Spleen (tissue), 11 donors: Measurements from ENCODE around the gene BDNF. TPM values are rescaled to one million over a fixed set of nuclear protein-coding genes. Genes with fewer than 3 reads are reported as not detected.
"Not testable (repeated sequence)": the region's sequence is repeated elsewhere in the genome, so short reads cannot be mapped to it uniquely, and the experiment has no call there.

Source experiments
- DNase-seq: peaks from one replicate; pipeline ENCODE4 v3.0.0-alpha.2; 2020
- H3K27ac ChIP-seq, 8 donors: fragments of 200-600 bp; sonication (generic) in 7 of 8; 1 replicate in 4 of 8; 2 replicates in 4 of 8; pipeline versions ENCODE4 v1.5.0 to v1.8.0; 2016 to 2021; ENCODE audit warnings: inconsistent platforms in 4 of 8, mild to moderate bottlenecking in 4 of 8, moderate library complexity in 1 of 8
- H3K27me3 ChIP-seq, 7 donors: fragments of 200-600 bp; sonication (generic) in 6 of 7; replicated peaks in 1 of 7; 1 replicate in 4 of 7; 2 replicates in 3 of 7; pipeline versions ENCODE4 v1.5.0 to v1.8.0; 2016 to 2021; ENCODE audit warnings: inconsistent platforms in 3 of 7, mild to moderate bottlenecking in 1 of 7
- H3K36me3 ChIP-seq, 6 donors: fragments of 200-600 bp; sonication (generic) in 5 of 6; 1 replicate in 4 of 6; 2 replicates in 2 of 6; pipeline versions ENCODE4 v1.5.0 to v1.8.0; 2016 to 2021; ENCODE audit warnings: inconsistent platforms in 2 of 6
- H3K4me1 ChIP-seq, 6 donors: fragments of 200-600 bp; sonication (generic) in 5 of 6; 1 replicate in 3 of 6; 2 replicates in 3 of 6; pipeline versions ENCODE4 v1.5.0 to v1.8.0; 2016 to 2021; ENCODE audit warnings: inconsistent platforms in 3 of 6
- H3K4me3 ChIP-seq, 8 donors: fragments of 200-600 bp; sonication (generic) in 7 of 8; 1 replicate in 4 of 8; 2 replicates in 4 of 8; pipeline versions ENCODE4 v1.5.0 to v1.8.0; 2016 to 2021; ENCODE audit warnings: inconsistent platforms in 4 of 8, mild to moderate bottlenecking in 4 of 8, moderate library complexity in 2 of 8
- H3K9me3 ChIP-seq, 8 donors: fragments of 200-600 bp; sonication (generic) in 7 of 8; 1 replicate in 4 of 8; 2 replicates in 4 of 8; pipeline versions ENCODE4 v1.5.0 to v1.8.0; 2016 to 2021; ENCODE audit warnings: inconsistent platforms in 4 of 8
- CTCF ChIP-seq, 11 experiments: fragments of 200-600 bp in 7 of 11; fragments of 450-650 bp in 4 of 11; sonication (generic) in 4 of 11; IDR thresholded peaks in 8 of 11; conservative IDR thresholded peaks in 3 of 11; 1 replicate in 7 of 11; 2 replicates in 4 of 11; pipeline versions ENCODE4 v1.4.0 to v1.8.0; 2016 to 2021; ENCODE audit warnings: antibody characterized with exemption in 11 of 11, inconsistent platforms in 4 of 11, mild to moderate bottlenecking in 1 of 11
- POLR2A ChIP-seq, 3 donors: fragments of 450-650 bp; IDR thresholded peaks; one replicate each; pipeline ENCODE4 v1.5.1; 2017; ENCODE audit warnings: antibody characterized with exemption in 3 of 3, mild to moderate bottlenecking in 1 of 3
- POLR2AphosphoS5 ChIP-seq, 3 donors: sonication (generic); formaldehyde crosslinking; IDR thresholded peaks; one replicate each; pipeline ENCODE4 v1.5.1; 2017; ENCODE audit warnings: antibody characterized with exemption in 3 of 3
- WGBS, 5 donors: extraction: QIAGEN DNeasy Blood & Tissue Kit in 3 of 5; methylation state at CpG; one replicate each; pipeline versions ENCODE4 v1.1.5 to v1.1.7; 2013 to 2018; 5-methylcytosine and 5-hydroxymethylcytosine counted together
- intact Hi-C: fragments of 100-400 bp; cut with DNase I; formaldehyde crosslinking; loops from one replicate; pipeline ENCODE4 v1.15.0; 2023; ENCODE audit warnings: low total_unique reads
- polyA plus RNA-seq, 3 donors: library from polyadenylated mRNA; stranded (reverse); fragments of 200-250 nt; gene quantifications; one replicate each; pipeline ENCODE4 v1.2.1, GENCODE V29; 2013
- total RNA-seq, 7 donors: library from RNA; depleted of rRNA in 3 of 7; stranded (reverse); fragments of >200 nt in 3 of 7; fragmentation: NEBNext Ultra II Directional in 4 of 7; extraction: Animal tissue kit (Norgen Biotek cat#: 25700) in 4 of 7; gene quantifications; one replicate each; pipeline versions ENCODE4 v1.1.0 to v1.2.1, GENCODE V29; 2016 to 2021
- donor health status: healthy with polysubstance abuse.
- donor health status: DM: no; HTN: no; CAD: no; lungs with moderate emphysema.
- donor health status: DM: no; HTN: no; CAD: no.
- donor health status: Bipolar disorder and iron deficiency.
- donor health status: healthy.
- donor health status: DM: no; HTN: no; CAD: no.
- donor health status: DM: yes; HTN: yes; CAD: no.

Gene BDNF
- total and polyA plus RNA-seq, 10 donors = 0.02 to 0.29 (median 0.08) TPM; not detected in 2

DNA sequence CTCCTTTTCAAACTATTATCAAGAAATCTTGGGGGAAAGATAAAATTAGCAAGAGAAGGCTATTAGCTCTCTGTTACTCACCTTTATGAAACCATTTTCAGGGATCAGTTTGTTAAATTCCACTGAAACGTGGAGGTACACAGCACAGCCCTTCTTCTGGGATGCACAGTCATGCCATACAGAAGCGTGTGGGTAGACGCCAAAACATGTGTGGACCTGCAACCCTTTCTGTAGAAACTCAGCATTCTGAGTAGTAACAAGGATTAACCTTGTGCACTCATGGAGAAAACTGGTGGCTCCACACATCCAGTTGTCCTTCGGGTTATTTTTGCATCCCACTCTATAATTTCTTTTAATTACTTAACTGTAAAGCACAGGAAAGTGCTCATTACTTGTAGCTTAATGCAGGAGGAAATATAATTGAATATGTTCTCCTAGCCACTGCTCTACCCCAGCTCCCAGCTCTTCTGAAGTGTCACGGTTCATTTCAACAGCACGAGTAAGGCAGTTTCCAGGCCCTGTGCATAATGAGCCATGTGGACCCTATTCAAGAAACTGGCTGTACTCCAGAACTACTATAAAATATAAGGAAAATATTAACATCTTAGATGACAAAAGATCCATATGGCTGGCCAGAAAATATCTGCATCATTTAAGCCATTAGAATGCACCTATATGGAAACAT lies 26.1 kb downstream of the BDNF start:
- intact Hi-C loops = no loop called here

GRCh38 chr11:27672836-27673464 lies 27.3 kb downstream of the BDNF start:
- Histone ChIP-seq H3K27me3 (no peaks in the 10 kb centered on the region), H3K36me3 (no peaks in the 10 kb centered on the region), H3K4me1 (no peaks in the 10 kb centered on the region), H3K9me3 (peaks cover 0 to 10% (median under 1%) of the 10 kb centered on the region in 8 donors), H3K27ac (no peak overlapping the region), H3K4me3 (no peak overlapping the region)
- no peak for TF ChIP-seq CTCF (IDR thresholded peaks at IDR 0.05 in 8 of 11, conservative IDR thresholded peaks at IDR 0.05 in 3 of 11)
- no peak for TF ChIP-seq POLR2AphosphoS5 (IDR thresholded peaks at IDR 0.05)
- TF ChIP-seq POLR2A (IDR thresholded peaks at IDR 0.05) = no peak
- DNase-seq = no peak
- intact Hi-C loops = no loop called here
- whole genome bisulfite sequencing, 5 donors = 88 to 96% (median 93%) methylated on average over 2 of the region's 2 CpGs

More for the DNA sequence above, 26.1 kb downstream of the BDNF start:
- peaks cover 0 to 4% (median 0%) of the 10 kb centered on the region in 8 donors for H3K9me3 ChIP-seq
- no peaks in the 10 kb centered on the region for H3K36me3 ChIP-seq
- no peak for TF ChIP-seq POLR2AphosphoS5 (IDR thresholded peaks at IDR 0.05)
- TF ChIP-seq POLR2A (IDR thresholded peaks at IDR 0.05) = no peak
- no peak for TF ChIP-seq CTCF (IDR thresholded peaks at IDR 0.05 in 8 of 11, conservative IDR thresholded peaks at IDR 0.05 in 3 of 11)
- H3K4me3 ChIP-seq = no peak overlapping the region
- WGBS, 5 donors = 83 to 91% (median 87%) methylated on average over 6 of the region's 6 CpGs
- no peak for DNase-seq
- no peak overlapping the region for H3K27ac ChIP-seq
- no peaks in the 10 kb centered on the region for H3K27me3 ChIP-seq
- H3K4me1 ChIP-seq = no peaks in the 10 kb centered on the region

- WGBS, 5 donors = 79 to 90% (median 83%) methylated on average over 10 to 11 of the region's 11 CpGs
- intact Hi-C loops, H3K4me1 ChIP-seq, H3K4me3 ChIP-seq, DNase-seq, H3K27ac ChIP-seq, H3K27me3 ChIP-seq, H3K36me3 ChIP-seq: not testable (repeated sequence)
- H3K9me3 ChIP-seq = peaks cover 0 to 17% (median 2%) of the 10 kb centered on the region in 8 donors
Measured at GRCh38 chr11:27665508-27666101, 34.6 kb downstream of the BDNF start.

GRCh38 chr11:27663326-27663725 lies 36.9 kb downstream of the BDNF start:
- no peak overlapping the region for H3K27ac ChIP-seq
- H3K9me3 ChIP-seq = peaks cover 0 to 8% (median 0%) of the 10 kb centered on the region in 8 donors
- no peaks in the 10 kb centered on the region for H3K27me3 ChIP-seq
- no peak overlapping the region for H3K4me3 ChIP-seq
- DNase-seq = no peak
- no peaks in the 10 kb centered on the region for H3K4me1 ChIP-seq
- WGBS, 5 donors = 85 to 94% (median 90%) methylated on average over 2 of the region's 2 CpGs
- H3K36me3 ChIP-seq = peaks cover 0 to 2% (median 0%) of the 10 kb centered on the region in 6 donors
- intact Hi-C loops = no loop called here
- no peak for TF ChIP-seq POLR2A (IDR thresholded peaks at IDR 0.05)
- TF ChIP-seq POLR2AphosphoS5 (IDR thresholded peaks at IDR 0.05) = no peak
- TF ChIP-seq CTCF (IDR thresholded peaks at IDR 0.05 in 8 of 11, conservative IDR thresholded peaks at IDR 0.05 in 3 of 11) = no peak
